Stimulated activated CD4-positive, alpha-beta T cell treated with anti-CD3 and anti-CD28 coated beads, Interleukin-1b, Interleukin-23, amount 100 ng/mL, for 4 hours (primary cell): ENCODE measurements around the gene DHX57.

Experiments used
- DNase-seq, 2 donors: peaks; one replicate each; pipeline ENCODE4 v3.0.0-alpha.2; 2020; ENCODE audit warnings: low read depth in 2 of 2

The DHX57 gene

GRCh38 chr2:38875576-38876367 lies at the start of gene DHX57, which contains the start of gene MORN2:
DHX57 (minus strand) TSS chr2:38875934; CDS start chr2:38868405, 7,529 bp downstream.
MORN2 (plus strand) TSS chr2:38875976.
- peak; percentile 66 to 69 for DNase-seq

- no peak for DNase-seq
Observed at GRCh38 chr2:38922902-38923301, 47.2 kb upstream of the DHX57 start.

- DNase-seq, result no peak
Observed at GRCh38 chr2:38922389-38922788, 46.7 kb upstream of the DHX57 start.

- no peak for DNase-seq
Observed at GRCh38 chr2:38912619-38913018, 36.9 kb upstream of the DHX57 start.

- no peak for DNase-seq
Observed at GRCh38 chr2:38911191-38911590, 35.5 kb upstream of the DHX57 start.

GRCh38 chr2:38909872-38910271 lies 34.1 kb upstream of the DHX57 start:
- DNase-seq, result no peak

GRCh38 chr2:38907743-38908562 lies 32.2 kb upstream of the DHX57 start:
- DNase-seq, result no peak

GRCh38 chr2:38907242-38907641 lies 31.5 kb upstream of the DHX57 start:
- DNase-seq, result no peak

GRCh38 chr2:38905251-38905650 lies 29.5 kb upstream of the DHX57 start:
- no peak for DNase-seq

GRCh38 chr2:38900726-38901125 lies 25.0 kb upstream of the DHX57 start:
- no peak for DNase-seq

- DNase-seq, result no peak
Observed at GRCh38 chr2:38898256-38898655, 22.5 kb upstream of the DHX57 start.

GRCh38 chr2:38892819-38893218 lies 17.1 kb upstream of the DHX57 start:
- no peak for DNase-seq

- DNase-seq, result no peak
Observed at GRCh38 chr2:38889575-38889974, 13.8 kb upstream of the DHX57 start, which contains the start of gene ARHGEF33. ARHGEF33 (plus strand) TSS chr2:38889875; CDS start chr2:38919448, 29,573 bp downstream.

- no peak for DNase-seq
Observed at GRCh38 chr2:38889045-38889444, 13.3 kb upstream of the DHX57 start.

- no peak for DNase-seq
Observed at GRCh38 chr2:38887902-38888554, 12.3 kb upstream of the DHX57 start.

- DNase-seq, result no peak
Observed at GRCh38 chr2:38887347-38887746, 11.6 kb upstream of the DHX57 start.

GRCh38 chr2:38886063-38886462 lies 10.3 kb upstream of the DHX57 start:
- no peak for DNase-seq

GRCh38 chr2:38876407-38876806 lies 673 bp upstream of the DHX57 start:
- no peak for DNase-seq

- peak in 1 of 2 donors; percentile 1 for DNase-seq
Observed at GRCh38 chr2:38875227-38875575, 533 bp downstream of the DHX57 start.

- DNase-seq, result no peak
Observed at GRCh38 chr2:38873763-38874162, 2.0 kb downstream of the DHX57 start.

GRCh38 chr2:38871432-38871831 lies 4.3 kb downstream of the DHX57 start:
- no peak for DNase-seq

- DNase-seq, result no peak
Observed at GRCh38 chr2:38866773-38867443, 8.8 kb downstream of the DHX57 start.
